ENCODE data around the gene SEZ6L. TPM values are rescaled to one million over a fixed set of nuclear protein-coding genes. Genes with fewer than 3 reads are reported as not detected.

The SEZ6L gene
- polyA plus RNA-seq, result under 1 TPM in 2 of 3 donors, not detected in 1; 0.01 to 0.67 TPM

DNA sequence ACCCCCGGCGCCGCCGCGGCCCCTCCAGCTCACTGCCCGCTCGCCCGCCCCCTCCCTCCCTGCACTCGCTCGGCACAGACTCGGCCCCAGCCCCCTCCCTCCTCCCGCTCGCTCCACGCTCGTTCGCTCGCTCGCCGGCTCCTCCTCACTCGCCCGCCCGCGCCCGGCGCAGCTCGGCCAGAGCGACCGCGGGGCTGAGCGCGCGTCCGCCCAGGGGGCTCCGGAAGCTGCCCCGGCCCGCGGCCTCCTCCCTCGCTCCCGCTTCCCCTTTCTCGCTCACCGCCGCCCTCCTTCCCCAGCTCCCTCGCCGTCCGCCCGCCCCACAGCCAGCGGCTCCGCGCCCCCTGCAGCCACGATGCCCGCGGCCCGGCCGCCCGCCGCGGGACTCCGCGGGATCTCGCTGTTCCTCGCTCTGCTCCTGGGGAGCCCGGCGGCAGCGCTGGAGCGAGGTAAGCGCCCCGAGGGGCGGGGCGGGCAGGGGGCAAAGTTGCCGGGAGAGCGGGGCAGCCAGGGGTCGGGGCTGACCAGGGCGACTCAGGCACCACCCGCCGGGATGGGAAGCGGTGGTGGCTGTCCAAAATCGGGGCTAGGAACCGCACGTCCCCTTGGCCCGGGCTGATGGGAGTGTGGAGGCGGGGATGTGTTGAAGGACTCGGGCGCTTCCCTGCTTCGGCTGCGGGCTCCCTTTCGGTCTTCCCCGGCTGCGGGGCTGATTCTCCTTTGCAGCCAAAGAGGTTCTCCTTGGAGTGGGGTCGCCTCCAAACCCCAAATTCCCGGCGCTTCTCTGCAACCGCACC, at the start of gene SEZ6L:
TSS of gene SEZ6L (plus strand) at position 148 of the 797 bp plus-strand sequence. CDS start at position 356, 208 bp downstream.
- 1% methylated on average over 54 to 92 of the region's 92 CpGs for WGBS, 3 donors
- H3K27ac ChIP-seq (ENCODE audit: low read depth, low read length), result no peak within 1 kb of the TSS

DNA sequence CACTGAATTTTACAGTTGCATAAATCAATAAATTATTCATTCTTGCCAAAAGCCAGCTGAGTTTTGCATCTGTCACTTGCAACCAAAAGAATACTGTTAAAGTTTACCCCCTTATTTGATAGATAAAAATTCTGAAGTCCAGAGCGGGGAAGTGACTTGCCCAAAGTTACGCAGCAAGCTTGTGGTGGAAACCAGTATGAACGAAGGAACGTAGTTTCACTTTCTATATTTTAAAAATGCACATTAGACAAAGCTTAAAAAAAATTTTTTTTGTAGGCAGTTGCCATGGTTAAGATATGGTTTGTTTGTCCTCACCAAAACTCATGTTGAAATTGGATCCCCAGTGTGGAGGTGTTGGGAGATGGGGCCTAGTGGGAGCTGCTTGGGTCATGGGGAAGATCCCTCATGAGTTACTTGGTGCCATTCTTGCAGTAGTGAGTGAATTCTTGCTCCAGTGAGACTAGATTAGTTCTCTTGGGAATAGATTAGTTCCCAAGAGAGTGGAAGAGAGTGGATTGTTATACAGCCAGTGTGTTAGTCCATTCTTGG, 46.3 kb upstream of the SEZ6L start:
- 82 to 85% (median 83%) methylated on average over 4 of the region's 4 CpGs for WGBS, 3 donors
- no peak overlapping the region for H3K27ac ChIP-seq (ENCODE audit: low read depth, low read length)

DNA sequence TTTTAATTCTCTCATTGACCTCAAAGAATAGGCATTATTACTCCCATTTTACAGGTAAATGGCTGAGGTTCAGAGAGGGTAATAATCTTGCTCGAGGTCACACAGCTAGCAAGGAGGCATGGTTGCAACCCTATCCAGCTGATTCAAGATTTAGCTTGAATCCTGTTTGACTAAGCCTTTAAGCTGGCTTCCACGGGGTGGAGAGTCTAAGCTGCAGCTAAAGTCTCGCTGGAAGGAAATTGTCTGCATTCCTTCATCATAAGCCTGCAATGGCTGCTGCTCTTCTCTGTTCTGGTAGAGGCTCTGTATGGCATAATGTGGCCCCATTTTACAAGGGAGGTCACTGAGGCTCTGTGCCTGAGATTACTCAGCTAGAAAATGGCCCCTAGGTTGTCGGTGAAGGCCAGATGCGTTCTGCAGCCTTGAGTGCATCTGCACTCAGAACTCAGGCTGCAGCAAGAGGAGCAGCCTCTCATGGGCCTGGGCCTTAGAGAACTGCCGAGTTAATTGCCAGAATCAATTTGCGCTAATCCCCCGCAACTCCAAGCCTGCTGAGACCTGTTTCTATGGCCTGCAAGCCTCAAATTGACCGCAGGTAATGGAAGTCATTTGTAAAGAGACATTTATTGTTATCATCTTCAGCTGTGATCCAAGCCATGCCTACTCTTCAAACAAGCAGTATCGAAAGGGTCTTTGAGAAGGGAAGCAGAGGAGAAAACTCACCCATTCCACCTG, 44.1 kb upstream of the SEZ6L start:
- whole genome bisulfite sequencing, 3 donors, result 52 to 77% (median 73%) methylated on average over 10 of the region's 10 CpGs
- no peak overlapping the region for H3K27ac ChIP-seq (ENCODE audit: low read depth, low read length)

GRCh38 chr22:26127126-26127525, 42.1 kb upstream of the SEZ6L start:
- no peak overlapping the region for H3K27ac ChIP-seq (ENCODE audit: low read depth, low read length)
- WGBS, 3 donors, result 70 to 77% (median 74%) methylated on average over 5 of the region's 5 CpGs

DNA sequence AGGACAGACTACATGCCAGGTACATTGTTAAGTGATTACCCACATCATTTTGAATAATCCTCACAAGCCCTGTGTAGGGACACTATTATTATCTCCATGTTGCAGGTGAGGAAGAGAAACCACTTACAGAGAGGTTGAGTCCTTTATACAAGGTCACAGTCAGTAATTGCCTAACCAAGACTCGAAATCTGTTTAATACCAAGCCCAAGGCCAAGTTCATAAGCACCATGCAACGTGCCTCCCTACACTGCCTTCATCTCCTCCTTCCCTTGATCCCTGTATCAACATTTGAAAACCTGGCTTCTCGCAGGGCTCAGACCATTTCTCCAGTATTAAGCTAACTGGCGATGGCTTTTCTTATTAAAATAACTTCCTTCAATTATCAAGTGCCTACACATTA, 41.7 kb upstream of the SEZ6L start:
- no peak overlapping the region for H3K27ac ChIP-seq (ENCODE audit: low read depth, low read length)
- 50 to 57% (median 54%) methylated on average over 4 of the region's 4 CpGs for WGBS, 3 donors

DNA sequence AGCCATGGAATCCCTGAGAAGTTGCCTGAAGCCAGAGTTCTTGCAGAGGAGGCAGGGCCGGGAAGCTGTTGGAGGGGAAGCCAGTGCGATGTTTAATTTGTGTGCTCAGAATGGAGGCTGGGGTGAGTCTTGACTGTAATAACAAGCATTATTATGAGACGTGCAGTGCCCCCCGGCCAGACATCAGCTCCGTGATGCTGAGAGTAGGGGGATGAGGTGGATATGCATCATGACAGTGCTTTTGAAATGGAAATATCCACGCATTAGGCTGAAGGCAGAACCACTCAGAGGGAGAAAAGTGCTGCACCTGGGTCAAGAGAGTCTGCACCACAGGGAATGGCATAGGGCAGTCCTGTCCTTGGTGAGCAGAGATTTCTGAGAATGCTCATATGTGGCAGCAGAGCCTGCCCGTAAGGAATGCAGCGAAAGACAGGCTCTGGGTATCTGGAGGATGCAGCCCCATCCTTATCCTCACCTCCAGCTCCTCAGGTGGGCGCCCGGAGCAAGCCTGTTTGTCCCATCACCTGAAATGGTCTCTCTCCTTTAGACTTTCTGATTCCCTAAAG, 37.6 kb upstream of the SEZ6L start:
- H3K27ac ChIP-seq (ENCODE audit: low read depth, low read length), result no peak overlapping the region
- 52 to 55% (median 53%) methylated on average over 10 of the region's 10 CpGs for WGBS, 3 donors

DNA sequence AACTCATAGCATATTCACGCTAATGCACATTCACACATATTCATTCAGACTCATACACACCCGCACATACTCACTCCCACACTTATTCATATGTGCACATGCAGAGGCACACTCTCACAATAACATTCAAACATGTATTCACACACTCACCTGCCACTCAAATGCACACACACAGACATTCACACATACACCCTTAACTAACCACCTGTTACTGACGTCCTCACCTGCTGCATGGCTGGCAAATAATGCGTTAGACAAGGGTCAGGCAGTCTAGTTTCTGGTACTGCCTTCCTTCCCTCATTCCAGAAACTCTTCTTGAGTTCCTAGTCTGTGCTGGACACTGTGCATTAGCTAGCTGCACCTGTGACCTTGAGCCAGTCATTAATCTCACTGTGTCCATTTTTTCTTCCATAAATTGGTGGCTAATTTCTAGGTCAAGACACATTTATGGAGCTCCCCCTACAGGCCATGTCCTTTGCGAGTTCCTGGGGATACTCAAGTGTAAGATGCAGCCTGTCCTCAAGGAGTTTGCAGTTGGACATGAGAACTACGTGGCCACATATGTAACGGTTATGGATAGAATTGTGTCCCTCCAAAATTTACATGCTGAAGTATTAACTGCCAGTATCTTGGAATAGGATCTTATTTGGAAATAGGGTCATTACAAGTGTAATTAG, 34.5 kb upstream of the SEZ6L start:
- no peak overlapping the region for H3K27ac ChIP-seq (ENCODE audit: low read depth, low read length)
- 65 to 77% (median 69%) methylated on average over 7 of the region's 7 CpGs for WGBS, 3 donors

- 73 to 75% (median 74%) methylated on average over 2 of the region's 2 CpGs for WGBS, 3 donors
These were observed 33.5 kb upstream of the SEZ6L start for GRCh38 chr22:26135806-26136205.

DNA sequence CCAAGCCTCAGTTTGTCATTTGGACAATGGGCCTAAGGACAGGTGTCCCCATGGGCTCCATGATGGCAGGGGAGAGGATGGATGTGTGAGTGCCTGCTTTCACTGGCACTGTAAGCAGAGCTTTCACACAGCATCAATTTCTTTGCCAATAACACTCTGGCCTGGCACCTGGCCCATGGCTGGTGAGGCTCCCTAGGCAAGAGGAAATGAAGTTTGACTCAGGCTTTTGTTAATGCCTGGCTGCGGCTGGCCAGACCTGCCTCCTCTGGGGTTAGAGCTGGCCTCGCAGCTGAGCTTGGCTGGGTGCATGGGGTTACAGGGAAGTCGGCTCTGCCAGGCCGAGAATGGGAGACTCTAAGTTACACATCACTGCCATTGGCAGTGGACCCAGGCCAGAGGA, 30.0 kb upstream of the SEZ6L start:
- no peak overlapping the region for H3K27ac ChIP-seq (ENCODE audit: low read depth, low read length)
- 31 to 46% (median 42%) methylated on average over 4 of the region's 4 CpGs for WGBS, 3 donors

More at GRCh38 chr22:26135806-26136205, 33.5 kb upstream of the SEZ6L start:
- H3K27ac ChIP-seq (ENCODE audit: low read depth, low read length), result no peak overlapping the region

GRCh38 chr22:26141831-26142230, 27.4 kb upstream of the SEZ6L start:
- 69 to 75% (median 74%) methylated on average over 4 of the region's 4 CpGs for WGBS, 3 donors
- no peak overlapping the region for H3K27ac ChIP-seq (ENCODE audit: low read depth, low read length)

GRCh38 chr22:26143806-26144325, 25.4 kb upstream of the SEZ6L start:
- no peak overlapping the region for H3K27ac ChIP-seq (ENCODE audit: low read depth, low read length)
- 75 to 84% (median 83%) methylated on average over 3 of the region's 3 CpGs for WGBS, 3 donors

DNA sequence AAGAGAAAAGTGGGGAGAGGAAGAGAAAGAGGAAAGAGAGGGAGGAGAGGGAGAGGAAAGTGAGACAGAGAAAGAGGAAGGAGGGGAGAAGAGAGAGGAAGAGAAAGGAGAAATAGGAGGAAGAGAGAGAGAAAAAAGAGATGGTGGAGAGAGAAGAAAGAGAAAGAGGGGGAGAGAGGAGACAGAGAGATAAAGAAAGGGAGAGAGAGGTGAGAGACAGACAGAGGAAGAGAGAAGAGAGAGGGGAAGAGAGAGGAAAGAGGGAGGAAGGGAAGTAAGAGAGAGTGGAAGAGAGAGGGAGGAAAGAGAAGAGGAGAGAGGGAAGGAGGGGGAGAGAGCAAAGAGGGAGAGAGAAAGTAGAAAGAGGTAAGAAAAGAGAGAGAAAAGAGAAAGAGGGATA, 9.4 kb upstream of the SEZ6L start:
- no peak overlapping the region for H3K27ac ChIP-seq (ENCODE audit: low read depth, low read length)

DNA sequence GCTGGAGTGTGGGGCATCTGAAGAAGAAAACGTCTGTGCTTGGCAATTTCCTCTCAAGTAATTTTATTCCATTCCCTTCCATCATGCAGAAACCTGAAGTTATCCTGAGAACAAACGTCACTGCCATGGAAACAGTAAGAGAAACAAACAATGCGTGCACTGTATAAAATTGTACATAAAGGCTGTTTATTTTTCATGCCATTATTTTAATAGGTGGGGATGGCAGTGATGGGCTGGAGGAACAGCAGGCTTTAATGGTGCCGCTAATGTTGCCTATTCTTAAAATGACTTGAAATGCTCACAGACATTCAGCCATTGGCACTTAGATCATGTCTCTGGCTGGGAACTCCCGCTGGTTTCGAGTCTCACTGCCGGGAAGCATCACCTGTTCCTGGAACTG, 7.5 kb upstream of the SEZ6L start:
- H3K27ac ChIP-seq (ENCODE audit: low read depth, low read length), result no peak overlapping the region
- WGBS, 3 donors, result 48 to 69% (median 62%) methylated on average over 7 of the region's 7 CpGs

DNA sequence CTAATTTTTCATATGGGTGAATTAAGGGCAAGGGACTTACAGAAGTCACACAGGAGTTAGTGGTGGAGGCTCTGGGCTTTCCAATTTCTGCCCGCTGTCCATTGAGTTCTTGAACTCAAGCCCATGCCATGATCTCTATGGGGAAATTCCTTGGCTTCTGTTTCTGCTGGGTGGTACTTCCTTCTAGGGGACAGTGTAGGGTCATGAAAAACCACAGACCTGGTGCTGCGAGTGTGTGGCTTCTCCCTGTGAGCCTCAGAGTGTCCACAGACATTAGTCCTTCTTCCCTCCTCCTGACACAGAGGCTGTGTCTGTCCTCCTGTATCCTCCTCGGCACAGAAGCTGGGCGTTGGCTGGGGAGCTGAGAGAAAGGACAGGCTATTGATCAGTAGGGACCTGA, 6.3 kb upstream of the SEZ6L start:
- 65 to 67% (median 66%) methylated on average over 4 of the region's 4 CpGs for WGBS, 3 donors
- no peak overlapping the region for H3K27ac ChIP-seq (ENCODE audit: low read depth, low read length)

GRCh38 chr22:26164174-26164573, 5.1 kb upstream of the SEZ6L start:
- H3K27ac ChIP-seq (ENCODE audit: low read depth, low read length), result no peak overlapping the region
- 55 to 61% (median 60%) methylated on average over 8 of the region's 8 CpGs for WGBS, 3 donors

GRCh38 chr22:26168330-26168851, 871 bp upstream of the SEZ6L start:
- H3K27ac ChIP-seq (ENCODE audit: low read depth, low read length), result no peak overlapping the region
- WGBS, 3 donors, result 35 to 58% (median 37%) methylated on average over 9 of the region's 9 CpGs

DNA sequence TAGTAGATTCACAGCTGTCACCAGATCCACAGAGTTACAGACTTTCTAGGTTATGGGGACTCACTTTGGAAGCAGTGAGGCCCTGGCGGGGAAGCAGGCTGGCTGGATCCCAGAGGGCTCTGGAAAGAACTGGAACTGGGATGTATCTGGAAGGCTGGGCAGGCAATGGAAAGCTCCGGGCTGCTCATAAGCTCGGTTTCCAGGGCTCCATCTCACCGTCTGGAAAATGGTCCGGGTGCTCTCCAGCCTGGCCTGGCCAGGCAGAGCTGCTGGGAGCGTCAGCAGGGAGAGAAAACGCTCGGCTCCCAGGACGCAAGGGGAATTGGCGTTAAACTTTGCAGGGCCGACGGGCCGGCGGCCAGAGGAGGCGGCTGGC, 335 bp upstream of the SEZ6L start:
- H3K27ac ChIP-seq (ENCODE audit: low read depth, low read length), result no peak overlapping the region
- 1 to 7% (median 5%) methylated on average over 15 of the region's 15 CpGs for WGBS, 3 donors

- H3K27ac ChIP-seq (ENCODE audit: low read depth, low read length), result no peak overlapping the region
- WGBS, 3 donors, result 0 to 3% (median 2%) methylated on average over 11 of the region's 11 CpGs
These were observed 840 bp downstream of the SEZ6L start for GRCh38 chr22:26170112-26170492.

All from adipose tissue (tissue), 3 donors.